ENCODE results near the gene TAS2R43. TPM values are rescaled to one million over a fixed set of nuclear protein-coding genes. Genes with fewer than 3 reads are reported as not detected.
"Not testable (repeated sequence)": the region's sequence is repeated elsewhere in the genome, so short reads cannot be mapped to it uniquely, and the experiment has no call there.

Gene TAS2R43
- 1.6 TPM in 1 of 2 replicates, not detected in the other for total RNA-seq (2014; rRNA removed; shearing (Covaris generic))

DNA sequence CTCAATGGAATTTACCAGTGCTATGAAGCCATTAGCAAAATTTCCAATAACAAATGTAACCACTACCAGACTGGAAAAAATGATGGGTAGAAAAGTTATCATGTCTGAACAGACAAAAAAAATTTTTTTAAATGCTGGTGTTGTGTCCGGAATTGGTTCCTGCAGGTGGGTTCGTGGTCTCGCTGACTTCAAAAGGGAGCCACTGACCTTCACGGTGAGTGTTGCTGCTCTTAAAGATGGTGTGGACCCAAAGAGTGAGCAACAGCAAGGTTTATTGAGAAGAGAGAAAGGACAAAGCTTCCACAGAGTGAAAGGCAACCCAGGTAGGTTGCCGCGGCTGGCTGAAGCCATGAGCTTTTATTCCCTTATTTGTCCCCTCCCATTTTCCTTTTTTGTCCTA is at the start of gene TAS2R43:
Gene TAS2R43, minus strand, starts transcription at position 186 of the 400 bp plus-strand sequence. Its CDS starts 84 bp downstream, at position 102.
- DNase-seq (ENCODE audit: low read depth): no peak

DNA sequence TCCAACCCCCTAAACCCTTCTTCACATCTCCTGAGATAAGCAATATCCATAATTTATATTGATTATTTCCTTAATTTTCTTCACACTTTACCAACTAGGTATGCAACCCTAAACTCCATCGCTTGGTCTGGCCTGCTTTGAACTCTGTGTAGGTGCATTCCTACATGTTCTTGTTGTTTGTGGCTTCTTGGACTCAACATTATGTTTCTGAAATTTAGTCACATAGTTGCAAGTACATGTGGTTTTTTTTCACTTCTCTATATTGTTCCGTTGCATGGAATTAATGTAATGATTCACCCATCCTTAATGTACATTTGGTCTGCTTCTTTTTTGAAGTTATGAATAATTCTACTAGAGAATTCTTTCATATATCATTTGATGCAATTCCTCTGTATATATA is 44.0 kb upstream of the TAS2R43 start:
- no peak for DNase-seq (ENCODE audit: low read depth)

DNA sequence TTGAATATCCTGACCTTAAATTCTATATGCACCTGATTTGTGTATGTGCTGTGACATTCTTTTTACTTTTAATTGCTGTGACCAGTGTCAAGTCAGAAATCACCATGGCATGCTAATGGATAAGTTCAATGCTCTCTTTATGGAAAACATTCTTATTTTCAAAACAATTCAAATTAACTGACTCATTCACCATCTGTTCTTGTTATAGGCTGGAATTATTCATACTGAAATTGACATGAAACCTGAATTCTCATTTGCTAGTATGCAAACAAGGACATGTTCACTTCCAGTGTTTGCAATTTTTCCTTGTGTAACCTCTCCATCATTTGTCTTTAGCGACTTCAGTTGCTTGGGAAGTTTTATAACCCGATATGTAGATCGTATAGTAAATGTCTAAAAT is 42.2 kb upstream of the TAS2R43 start, which contains the start of gene TAS2R30:
Gene TAS2R30, minus strand, starts transcription at position 340 of the 400 bp plus-strand sequence. CDS start 400 bp downstream, outside the sequence.
- no peak for DNase-seq (ENCODE audit: low read depth)

DNA sequence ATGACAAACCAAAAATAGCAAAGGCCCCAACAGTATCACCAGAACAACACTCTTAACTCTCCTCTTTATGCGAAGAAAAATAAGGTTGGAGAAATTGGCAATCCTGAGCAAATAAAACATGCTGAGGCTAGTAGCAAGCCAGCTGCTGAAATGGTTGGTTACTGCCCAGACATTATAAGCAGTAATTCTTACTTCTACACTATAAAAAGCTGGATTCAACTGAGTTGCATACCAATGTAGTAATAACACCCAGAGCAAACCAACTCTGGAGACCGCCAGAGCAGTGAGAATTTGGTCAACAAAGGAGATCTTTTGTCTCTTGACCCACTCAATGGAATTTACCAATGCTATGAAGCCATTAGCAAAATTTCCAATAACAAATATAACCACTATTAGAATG is 41.7 kb upstream of the TAS2R43 start:
- no peak for DNase-seq (ENCODE audit: low read depth)

DNA sequence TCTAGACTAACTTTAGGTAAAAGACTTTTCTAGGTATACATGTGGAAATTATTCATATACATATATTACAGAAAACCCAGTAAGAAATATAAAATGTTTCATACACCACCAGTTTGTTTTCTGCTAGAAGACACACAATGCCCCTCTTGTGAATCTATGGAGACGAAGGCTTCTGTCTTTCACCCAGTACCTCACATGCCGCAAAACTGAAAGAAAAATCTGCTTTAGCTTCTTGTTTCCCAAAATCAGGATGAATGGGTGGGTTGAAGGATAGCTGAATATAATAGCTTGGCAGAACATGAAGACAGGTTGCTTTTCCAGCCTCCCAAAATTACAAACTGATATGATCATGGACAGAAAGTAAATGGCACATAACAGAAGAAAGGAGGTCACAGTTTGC is 41.0 kb upstream of the TAS2R43 start:
- no peak for DNase-seq (ENCODE audit: low read depth)

- DNase-seq (ENCODE audit: low read depth): no peak
Measured at GRCh38 chr12:11130999-11131398, 38.9 kb upstream of the TAS2R43 start.

GRCh38 chr12:11130382-11130781 is 38.3 kb upstream of the TAS2R43 start:
- no peak for DNase-seq (ENCODE audit: low read depth)

DNA sequence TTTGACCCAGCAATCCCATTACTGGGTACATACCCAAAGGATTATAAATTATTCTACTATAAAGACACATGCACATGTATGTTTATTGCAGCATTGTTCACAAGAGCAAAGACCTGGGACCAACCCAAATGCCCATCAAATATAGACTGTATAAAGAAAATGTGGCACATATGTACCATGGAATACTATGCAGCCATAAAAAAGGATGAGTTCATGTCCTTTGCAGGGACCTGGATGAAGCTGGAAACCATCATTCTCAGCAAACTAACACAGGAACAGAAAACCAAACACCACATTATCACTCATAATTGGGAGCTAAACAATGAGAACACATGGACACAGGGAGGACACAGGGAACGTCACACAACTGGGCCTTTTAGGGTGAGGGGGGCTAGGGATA is 22.0 kb upstream of the TAS2R43 start:
- DNase-seq (ENCODE audit: low read depth): not testable (repeated sequence)

GRCh38 chr12:11111213-11111612 is 19.1 kb upstream of the TAS2R43 start:
- not testable (repeated sequence) for DNase-seq (ENCODE audit: low read depth)

DNA sequence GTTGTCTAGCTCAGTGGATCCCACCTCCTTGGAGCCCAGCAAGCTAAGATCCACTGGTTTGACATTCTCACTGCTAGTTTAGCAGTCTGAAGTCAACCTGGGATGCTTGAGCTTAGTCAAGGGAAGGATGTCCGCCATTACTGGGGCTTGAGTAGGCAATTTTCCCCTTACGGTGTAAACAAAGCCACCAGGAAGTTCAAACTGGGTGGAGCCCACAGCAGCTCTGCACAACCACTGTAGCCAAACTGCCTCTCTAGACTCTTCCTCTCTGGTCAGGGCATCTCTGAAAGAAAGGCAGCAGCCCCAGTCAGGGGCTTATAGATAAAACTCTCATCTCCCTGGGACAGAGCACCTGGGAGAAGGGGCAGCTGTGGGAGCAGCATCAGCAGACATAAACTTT is 16.7 kb upstream of the TAS2R43 start:
- DNase-seq (ENCODE audit: low read depth): no peak

DNA sequence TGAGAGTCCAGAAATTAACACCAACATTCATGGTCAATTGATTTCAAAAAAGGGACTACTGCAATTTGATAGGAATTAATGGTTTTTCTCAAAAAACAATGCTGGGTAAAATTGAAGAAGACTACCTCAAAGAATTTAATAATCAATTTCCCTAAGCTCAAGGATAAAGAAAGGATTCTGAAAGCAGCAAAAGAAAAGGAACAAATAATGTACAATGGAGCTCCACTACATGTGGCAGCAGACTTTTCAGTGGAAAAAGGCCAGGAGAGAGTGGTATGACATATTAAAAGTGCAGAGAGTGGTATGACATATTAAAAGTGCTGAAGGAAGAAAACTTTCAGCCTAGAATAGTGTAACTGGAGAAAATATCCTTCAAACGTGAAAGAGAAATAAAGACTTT is 15.6 kb upstream of the TAS2R43 start:
- no peak for DNase-seq (ENCODE audit: low read depth)

- DNase-seq (ENCODE audit: low read depth): no peak
Measured at GRCh38 chr12:11106288-11106687, 14.2 kb upstream of the TAS2R43 start.

DNA sequence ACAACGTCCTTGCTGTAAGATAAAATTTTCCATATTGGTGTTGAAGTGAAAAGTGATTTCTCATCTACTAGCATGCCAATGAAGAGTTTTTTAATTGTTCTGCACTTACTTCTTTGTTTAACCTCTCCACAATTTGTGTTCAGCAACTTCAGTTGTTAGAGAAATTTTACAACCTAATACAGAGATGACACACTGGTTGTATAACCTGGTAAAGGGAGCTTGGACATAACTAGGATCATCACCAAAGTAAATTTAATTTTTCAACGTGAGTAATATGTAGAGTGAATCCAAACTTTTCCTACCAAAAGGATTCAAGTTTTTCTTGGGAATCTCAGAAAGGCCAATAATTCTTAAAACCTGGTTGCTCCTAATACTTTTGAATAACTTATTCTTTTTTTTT is 13.4 kb upstream of the TAS2R43 start:
- DNase-seq (ENCODE audit: low read depth): no peak

DNA sequence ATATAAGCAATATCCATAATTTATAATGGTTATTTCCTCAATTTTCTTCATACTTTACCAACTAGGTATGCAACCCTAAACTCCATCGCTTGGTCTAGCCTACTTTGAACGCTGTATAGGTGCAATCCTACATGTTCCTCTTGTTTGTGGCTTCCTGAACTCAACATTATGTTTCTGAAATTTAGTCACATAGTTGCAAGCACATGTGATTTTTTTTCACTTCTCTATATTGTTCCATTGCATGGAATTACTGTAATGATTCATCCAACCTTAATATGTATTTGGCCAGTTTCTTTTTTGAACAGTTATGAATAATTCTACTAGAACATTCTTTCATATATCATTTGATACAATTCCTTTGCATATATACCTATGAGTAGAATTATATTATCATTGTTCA is 2.8 kb upstream of the TAS2R43 start:
- DNase-seq (ENCODE audit: low read depth): not testable (repeated sequence)

GRCh38 chr12:11089246-11089645 is 2.9 kb downstream of the TAS2R43 start:
- no peak for DNase-seq (ENCODE audit: low read depth)

- DNase-seq (ENCODE audit: low read depth): peak; percentile 3
Measured at GRCh38 chr12:11085419-11085818, 6.7 kb downstream of the TAS2R43 start.

DNA sequence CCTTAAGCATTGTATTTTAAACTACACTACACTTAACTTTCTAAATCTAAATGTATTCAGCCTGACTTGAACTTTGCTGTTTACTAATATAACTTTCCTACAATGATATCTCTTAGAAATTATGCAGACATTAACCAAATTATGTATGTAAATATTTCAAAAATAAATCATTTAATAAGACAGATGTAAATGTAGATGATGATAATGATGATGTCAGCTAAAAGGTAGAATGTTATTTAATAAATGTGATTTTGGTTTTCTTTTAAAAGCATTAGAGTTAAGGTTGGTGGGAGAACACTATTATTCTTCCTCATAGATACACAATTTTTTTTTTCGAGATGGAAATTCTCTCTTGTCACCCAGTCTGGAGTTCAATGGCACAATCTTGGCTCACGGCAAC is 10.1 kb downstream of the TAS2R43 start:
- DNase-seq (ENCODE audit: low read depth): no peak

GRCh38 chr12:11078246-11078645 is 13.9 kb downstream of the TAS2R43 start:
- DNase-seq (ENCODE audit: low read depth): no peak

DNA sequence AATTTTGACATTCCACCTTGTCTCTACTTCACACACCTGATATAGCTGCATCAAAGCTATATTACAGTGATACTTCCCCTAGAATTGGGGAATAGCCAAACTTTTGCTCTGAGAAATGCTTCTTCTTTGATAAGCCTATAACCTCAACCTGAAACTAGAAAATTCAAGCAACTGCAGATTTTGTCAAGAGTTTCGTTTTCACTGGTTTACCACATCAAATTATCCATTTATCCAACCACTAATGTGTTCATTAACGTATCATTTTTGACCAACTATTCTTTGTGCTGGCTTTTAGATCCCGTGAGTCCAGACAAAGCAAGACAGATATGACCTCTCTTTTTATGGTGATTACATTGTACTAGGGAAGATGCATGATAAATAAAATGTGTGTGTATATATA is 16.5 kb downstream of the TAS2R43 start:
- no peak for DNase-seq (ENCODE audit: low read depth)

- DNase-seq (ENCODE audit: low read depth): no peak
Measured at GRCh38 chr12:11071414-11071813, 20.7 kb downstream of the TAS2R43 start.

GRCh38 chr12:11070999-11071398 is 21.1 kb downstream of the TAS2R43 start:
- no peak for DNase-seq (ENCODE audit: low read depth)

DNA sequence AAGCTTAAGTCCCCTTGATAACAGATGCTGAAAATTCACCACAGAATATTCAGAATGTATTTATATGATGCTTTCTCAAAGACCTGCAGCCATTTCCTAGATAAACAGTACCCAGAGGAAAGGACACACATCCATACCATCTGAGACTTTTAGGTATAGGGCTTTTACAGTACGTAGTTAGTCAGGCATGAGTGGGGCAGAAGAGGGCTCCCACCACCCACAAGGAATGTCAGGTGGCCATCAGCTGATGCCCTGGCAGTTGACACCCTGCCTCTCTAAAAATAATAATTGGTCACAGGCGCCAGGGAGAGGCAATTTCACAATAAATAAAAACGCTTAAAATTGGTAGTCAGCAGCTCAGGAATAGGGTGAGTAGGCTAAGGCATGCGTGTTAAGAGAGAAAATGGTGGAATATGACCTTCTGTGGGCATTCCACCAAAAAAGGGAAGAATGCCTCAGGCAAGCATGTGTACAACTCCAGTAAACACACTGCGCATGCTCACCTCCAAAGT is 22.2 kb downstream of the TAS2R43 start:
- DNase-seq (ENCODE audit: low read depth): no peak

DNA sequence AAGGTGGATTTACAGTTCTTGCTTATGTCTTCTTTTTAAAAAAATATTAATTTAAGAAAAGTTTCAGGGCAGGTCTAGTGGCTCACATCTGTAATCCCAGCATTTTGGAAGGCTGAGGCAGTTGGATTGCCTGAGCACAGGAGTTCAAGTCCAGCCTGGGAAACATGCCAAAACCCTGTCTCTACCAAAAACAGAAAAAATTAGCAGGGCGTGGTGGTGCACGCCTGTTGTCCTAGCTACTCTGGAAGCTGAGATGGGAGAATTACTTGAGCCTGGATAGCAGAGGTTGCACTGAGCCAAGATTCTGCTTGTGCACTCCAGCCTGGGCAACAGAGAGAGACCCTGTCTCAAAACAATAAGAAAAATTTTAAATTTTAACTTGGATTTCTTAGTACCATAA is 24.6 kb downstream of the TAS2R43 start:
- DNase-seq (ENCODE audit: low read depth): no peak

DNA sequence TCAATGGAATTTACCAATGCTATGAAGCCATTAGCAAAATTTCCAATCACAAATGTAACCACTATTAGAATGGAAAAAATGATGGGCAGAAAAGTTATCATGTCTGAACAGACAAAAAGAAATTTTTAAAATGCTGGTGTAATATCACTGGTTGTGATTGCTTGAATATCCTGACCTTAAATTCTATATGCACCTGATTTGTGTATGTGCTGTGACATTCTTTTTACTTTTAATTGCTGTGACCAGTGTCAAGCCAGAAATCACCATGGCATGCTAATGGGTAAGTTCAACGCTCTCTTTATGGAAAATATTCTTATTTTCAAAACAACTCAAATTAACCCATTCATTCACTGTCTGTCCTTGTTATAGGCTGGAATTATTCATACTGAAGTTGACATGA is 29.9 kb downstream of the TAS2R43 start, which contains the start of gene TAS2R46:
Gene TAS2R46, minus strand, starts transcription at position 101 of the 400 bp plus-strand sequence. Its CDS starts 0 bp downstream, at position 101.
- DNase-seq (ENCODE audit: low read depth): not testable (repeated sequence)

Data from Daoy (cell line).